NB4 (cell line): ENCODE results near the gene ANTXR1.

Source experiments
- MAX ChIP-seq: IDR thresholded peaks from 2 replicates; pipeline ENCODE4 v1.6.1; 2011; ENCODE audit warnings: low read depth, low read length
- POLR2A ChIP-seq: IDR thresholded peaks from 2 replicates; pipeline ENCODE4 v1.6.1; 2011; ENCODE audit warnings: mild to moderate bottlenecking; ENCODE audit not compliant: insufficient read length; ENCODE audit errors: extremely low read depth
- TF ChIP-seq, protein P1 (sequence below): IDR thresholded peaks from one replicate; pipeline ENCODE4 v1.5.1; 2012; ENCODE audit warnings: low read depth, low read length

- TF ChIP-seq POLR2A (no peak), MAX (no peak)
- TF ChIP-seq, protein P1, sequence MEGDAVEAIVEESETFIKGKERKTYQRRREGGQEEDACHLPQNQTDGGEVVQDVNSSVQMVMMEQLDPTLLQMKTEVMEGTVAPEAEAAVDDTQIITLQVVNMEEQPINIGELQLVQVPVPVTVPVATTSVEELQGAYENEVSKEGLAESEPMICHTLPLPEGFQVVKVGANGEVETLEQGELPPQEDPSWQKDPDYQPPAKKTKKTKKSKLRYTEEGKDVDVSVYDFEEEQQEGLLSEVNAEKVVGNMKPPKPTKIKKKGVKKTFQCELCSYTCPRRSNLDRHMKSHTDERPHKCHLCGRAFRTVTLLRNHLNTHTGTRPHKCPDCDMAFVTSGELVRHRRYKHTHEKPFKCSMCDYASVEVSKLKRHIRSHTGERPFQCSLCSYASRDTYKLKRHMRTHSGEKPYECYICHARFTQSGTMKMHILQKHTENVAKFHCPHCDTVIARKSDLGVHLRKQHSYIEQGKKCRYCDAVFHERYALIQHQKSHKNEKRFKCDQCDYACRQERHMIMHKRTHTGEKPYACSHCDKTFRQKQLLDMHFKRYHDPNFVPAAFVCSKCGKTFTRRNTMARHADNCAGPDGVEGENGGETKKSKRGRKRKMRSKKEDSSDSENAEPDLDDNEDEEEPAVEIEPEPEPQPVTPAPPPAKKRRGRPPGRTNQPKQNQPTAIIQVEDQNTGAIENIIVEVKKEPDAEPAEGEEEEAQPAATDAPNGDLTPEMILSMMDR: no peak
Measured at GRCh38 chr2:68992341-68992740, 20.6 kb upstream of the ANTXR1 start.
